ENCODE results near the gene ZNF581. TPM values are rescaled to one million over a fixed set of nuclear protein-coding genes. Genes with fewer than 3 reads are reported as not detected.

The ZNF581 gene
- total RNA-seq, 1 experiment from 2014 or later, result 64.7 TPM

DNA sequence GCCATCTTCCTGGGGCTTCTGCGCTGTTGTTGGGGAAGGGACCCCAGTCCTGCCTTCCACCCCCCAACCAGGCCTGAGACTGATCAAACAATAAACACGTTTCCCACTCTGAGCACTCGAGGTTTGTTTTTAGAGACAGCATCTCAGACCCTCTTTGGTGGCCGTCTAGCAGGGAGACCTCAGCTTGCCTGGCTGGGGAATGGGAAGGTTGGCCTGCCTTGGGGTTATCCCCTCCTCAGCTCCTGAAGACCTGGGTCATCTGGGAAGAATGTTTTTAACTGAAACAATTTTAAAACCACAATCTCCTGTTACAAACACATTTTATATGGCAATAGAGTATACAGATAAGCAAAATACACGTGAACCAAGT, 2.0 kb downstream of the ZNF581 start:
- DNase-seq, result no peak
- H3K36me3 ChIP-seq (replicated peaks; ENCODE audit: control insufficient read depth, insufficient read depth, low read length), result peaks cover 10% of the 10 kb centered on the region
- no peaks in the 10 kb centered on the region for H3K27me3 ChIP-seq (ENCODE audit: control insufficient read depth, insufficient read depth, low read length)
- H3K4me3 ChIP-seq (ENCODE audit: insufficient read depth, low read depth, low read length), result no peak overlapping the region

DNA sequence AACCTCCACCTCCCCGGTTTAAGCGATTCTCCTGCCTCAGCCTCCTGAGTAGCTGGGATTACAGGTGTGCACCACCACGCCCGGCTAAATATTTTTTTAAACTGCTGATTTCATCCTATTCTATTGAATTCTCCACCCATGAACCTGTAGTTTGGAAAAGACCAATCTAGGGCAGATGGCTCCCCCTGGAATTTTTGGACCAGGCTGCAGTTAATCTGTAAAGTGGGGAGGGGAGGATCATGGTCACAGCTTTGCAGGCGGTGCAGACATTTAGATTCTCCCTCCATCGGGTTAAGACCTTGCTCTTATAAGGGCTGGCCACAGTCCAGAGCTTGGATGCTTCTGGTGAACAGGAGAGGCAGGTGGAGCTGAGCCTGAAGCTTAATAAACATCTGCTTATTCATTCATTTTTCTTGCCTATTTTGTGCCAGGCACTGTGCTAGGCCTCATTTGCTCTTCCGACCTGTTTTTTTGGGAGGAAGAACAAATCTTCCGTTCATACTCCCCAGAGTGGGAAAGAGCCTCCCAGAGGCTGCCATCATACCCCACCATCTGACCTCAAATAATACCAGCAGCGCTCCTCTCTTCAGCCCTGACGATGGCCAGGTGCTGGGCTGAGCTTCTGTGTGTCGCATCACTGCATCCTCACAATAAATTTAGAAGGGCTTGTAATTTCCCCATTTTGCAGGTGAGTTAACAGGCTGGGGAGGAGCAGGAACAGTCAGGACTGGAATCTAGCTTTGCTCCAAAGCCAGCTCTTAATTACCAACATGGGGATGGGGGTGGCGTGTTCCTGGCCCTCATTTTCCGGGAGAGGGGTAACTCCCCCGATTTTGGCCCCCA, 3.7 kb downstream of the ZNF581 start:
- Histone ChIP-seq H3K36me3 (replicated peaks; ENCODE audit: control insufficient read depth, insufficient read depth, low read length) (peaks cover 10% of the 10 kb centered on the region), H3K27me3 (ENCODE audit: control insufficient read depth, insufficient read depth, low read length) (no peaks in the 10 kb centered on the region), H3K4me3 (ENCODE audit: insufficient read depth, low read depth, low read length) (peak overlapping the region; percentile 81)
- peak; percentile 66 for DNase-seq

DNA sequence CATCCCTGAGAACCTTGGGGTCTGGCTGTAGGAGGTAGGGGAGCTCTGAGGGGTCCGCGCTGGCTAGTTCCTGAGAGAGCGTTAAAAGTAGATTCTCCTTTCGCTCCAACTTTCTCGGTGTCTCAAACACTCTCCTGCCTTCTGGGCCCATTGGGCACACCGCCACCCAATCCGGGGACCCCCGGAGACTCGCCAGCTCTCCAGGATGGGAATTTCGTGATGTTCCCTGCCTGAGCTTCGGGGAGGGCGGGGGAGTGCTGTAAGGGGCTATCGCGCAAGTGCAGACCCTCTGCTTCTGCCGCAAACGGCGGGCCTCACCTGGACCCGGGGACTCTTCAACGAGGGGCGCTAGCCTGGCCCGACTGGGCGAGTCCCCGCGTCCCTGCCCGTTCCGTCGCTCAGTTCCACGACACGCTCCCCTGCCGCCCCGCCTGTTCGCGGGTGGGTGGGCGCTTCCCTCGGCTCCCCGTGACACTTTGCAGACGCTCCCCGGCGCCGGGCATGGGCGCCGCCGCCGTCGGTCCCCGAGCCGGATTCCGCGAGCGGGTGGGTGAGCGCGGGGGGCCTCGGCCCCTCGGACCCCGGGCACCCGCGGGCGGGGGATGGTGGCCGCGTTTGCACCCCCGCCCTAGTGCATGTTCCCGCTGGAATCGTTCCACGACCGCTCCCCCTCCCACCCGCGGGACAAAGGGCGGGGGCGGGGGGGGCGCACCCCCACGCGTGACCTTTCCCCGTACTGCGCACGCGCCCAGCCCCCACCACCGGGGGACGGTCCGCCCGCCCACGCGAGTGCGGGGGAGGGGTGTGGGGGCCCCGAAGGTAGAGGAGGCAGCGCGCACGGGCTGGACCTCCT, 4.5 kb downstream of the ZNF581 start, which contains the start of gene CCDC106:
Gene CCDC106 (plus strand): TSS at position 481 of the 853 bp plus-strand sequence. CDS start 835 bp downstream, outside the sequence.
- DNase-seq, result peak; percentile 94
- H3K4me3 ChIP-seq (ENCODE audit: insufficient read depth, low read depth, low read length), result peak within 1 kb of the TSS; percentile 81
- peaks cover 10% of the 10 kb centered on the region for H3K36me3 ChIP-seq (replicated peaks; ENCODE audit: control insufficient read depth, insufficient read depth, low read length)
- H3K27me3 ChIP-seq (ENCODE audit: control insufficient read depth, insufficient read depth, low read length), result no peaks in the 10 kb centered on the region

DNA sequence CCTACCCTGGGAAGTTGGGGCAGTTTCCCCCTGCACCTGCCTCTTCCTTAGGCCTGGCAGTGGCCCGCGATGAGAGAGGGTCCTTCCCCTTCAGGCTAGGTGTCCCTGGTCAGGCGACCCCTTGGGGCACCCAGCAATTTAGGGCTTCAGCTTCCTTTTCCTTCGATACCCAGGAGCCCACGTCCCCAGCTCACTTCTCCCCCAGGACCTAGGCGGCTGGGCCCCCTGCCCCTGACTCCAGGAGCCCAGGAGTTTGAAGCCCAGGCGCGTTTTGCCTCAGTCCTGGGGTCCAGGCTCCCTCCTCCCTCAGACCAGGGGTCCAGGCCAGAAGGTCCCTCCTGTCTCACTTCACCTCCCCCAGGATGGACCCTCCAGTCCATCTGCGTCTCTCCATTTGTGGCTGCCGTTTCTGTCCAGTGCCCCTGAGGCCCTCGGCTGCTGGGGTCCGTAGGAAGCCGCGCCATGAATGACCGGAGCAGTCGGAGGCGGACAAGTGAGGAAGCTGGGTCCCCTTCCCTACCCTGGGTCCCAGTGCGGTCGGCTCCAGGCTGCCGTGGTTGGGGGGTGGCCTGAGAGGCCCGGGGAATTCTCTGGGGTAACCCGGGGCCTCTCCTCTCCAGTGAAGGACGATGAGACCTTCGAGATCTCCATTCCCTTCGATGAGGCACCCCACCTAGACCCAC, 5.3 kb downstream of the ZNF581 start:
- H3K27me3 ChIP-seq (ENCODE audit: control insufficient read depth, insufficient read depth, low read length), result no peaks in the 10 kb centered on the region
- H3K4me3 ChIP-seq (ENCODE audit: insufficient read depth, low read depth, low read length), result peak overlapping the region; percentile 81
- peaks cover 10% of the 10 kb centered on the region for H3K36me3 ChIP-seq (replicated peaks; ENCODE audit: control insufficient read depth, insufficient read depth, low read length)
- DNase-seq, result peak; percentile 80

DNA sequence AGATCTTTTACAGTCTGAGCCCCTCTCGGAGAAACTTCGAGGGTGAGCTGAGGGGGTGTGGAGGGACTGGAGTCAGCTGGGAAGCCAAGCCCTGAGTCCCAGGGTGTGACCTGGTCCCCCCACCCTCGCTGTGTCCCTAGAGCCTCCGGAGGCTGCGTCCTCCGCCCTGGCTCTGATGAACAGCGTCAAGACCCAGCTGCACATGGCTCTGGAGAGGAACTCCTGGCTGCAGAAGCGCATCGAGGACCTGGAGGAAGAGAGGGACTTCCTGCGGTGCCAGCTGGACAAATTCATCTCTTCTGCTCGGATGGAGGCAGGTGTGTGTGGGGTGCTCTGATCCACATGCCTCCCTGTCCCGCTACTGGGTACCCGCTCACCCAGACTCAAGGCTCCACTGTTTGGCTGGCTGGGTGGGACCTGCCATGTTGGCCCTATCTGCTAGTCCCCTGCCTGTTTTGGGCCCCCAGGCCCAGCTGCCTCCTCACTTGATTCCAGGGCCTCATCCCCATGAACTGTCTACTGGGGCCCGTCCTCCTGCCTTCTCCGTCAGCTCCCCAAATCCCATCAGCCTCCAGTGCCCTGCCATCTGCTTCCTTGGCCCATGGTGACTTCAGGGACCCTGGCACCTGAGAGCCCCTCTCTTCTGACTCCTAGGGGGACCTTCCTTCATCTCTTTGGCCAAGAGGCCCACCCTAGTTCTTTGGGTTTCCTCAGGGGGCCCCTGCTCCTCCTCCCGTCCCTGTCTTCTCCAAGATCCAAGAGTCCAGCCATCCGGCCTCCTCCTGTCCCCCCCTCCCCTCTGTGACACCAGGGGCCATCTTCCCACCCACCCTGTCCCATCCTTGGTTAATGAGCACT, 6.0 kb downstream of the ZNF581 start:
- no peak overlapping the region for H3K4me3 ChIP-seq (ENCODE audit: insufficient read depth, low read depth, low read length)
- H3K27me3 ChIP-seq (ENCODE audit: control insufficient read depth, insufficient read depth, low read length), result no peaks in the 10 kb centered on the region
- peak; percentile 42 for DNase-seq
- peaks cover 10% of the 10 kb centered on the region for H3K36me3 ChIP-seq (replicated peaks; ENCODE audit: control insufficient read depth, insufficient read depth, low read length)

DNA sequence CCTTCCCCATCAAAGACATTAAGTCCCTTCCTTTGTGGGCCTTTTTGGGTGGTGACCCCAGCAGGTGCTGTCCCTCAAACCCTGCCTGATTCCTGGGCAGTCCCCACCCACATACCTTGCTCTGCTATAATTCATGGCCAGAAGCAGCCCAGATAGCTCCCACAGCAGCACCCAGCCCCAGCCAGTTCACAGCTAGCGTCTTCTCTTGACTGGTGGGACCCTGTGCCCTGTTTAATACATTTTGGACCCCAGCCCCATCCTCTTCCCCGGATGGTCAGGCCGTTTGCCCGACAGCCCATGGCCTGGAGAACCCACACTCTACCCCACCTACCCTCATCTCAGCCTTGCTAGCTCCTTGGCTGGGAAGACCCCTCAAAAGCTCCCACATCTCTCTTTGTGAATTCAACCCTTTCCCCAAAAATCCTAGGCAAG, 6.7 kb downstream of the ZNF581 start:
- Histone ChIP-seq H3K27me3 (ENCODE audit: control insufficient read depth, insufficient read depth, low read length) (no peaks in the 10 kb centered on the region), H3K36me3 (replicated peaks; ENCODE audit: control insufficient read depth, insufficient read depth, low read length) (peaks cover 5% of the 10 kb centered on the region), H3K4me3 (ENCODE audit: insufficient read depth, low read depth, low read length) (no peak overlapping the region)
- no peak for DNase-seq

DNA sequence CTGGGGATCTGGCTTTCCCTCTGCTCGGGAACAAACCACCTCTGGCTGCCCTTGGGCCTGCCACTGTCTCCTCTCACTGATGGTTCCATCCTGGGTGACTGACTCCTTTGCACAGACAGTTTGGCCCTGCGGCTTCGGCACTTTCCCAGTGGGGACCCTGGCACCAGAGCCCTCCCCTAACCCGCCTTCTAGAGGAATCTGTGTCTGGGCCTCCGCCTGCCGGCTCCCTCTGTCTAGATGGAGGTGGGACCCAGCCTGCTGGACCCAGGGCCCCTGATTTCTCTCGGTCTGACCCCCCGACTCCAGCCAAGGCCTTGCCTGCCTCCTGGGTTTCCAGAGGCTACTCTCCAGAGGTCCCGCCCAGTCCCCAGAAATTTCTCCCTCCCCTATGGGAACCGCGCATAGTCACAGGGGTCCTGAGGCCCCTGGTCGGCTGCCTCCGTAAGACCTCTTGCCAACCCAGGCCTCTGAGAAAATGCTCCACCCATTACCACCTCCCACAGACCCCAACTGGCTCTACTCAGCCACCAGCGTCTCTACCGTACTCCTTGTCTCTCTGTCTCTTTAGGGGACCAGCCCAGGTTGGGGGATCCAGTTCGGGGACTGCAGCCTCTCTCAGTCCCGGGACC, 7.3 kb downstream of the ZNF581 start:
- Histone ChIP-seq H3K4me3 (ENCODE audit: insufficient read depth, low read depth, low read length) (no peak overlapping the region), H3K36me3 (replicated peaks; ENCODE audit: control insufficient read depth, insufficient read depth, low read length) (no peaks in the 10 kb centered on the region; the same call in 1 of the 2 replicates), H3K27me3 (ENCODE audit: control insufficient read depth, insufficient read depth, low read length) (no peaks in the 10 kb centered on the region)
- DNase-seq, result peak; percentile 25

DNA sequence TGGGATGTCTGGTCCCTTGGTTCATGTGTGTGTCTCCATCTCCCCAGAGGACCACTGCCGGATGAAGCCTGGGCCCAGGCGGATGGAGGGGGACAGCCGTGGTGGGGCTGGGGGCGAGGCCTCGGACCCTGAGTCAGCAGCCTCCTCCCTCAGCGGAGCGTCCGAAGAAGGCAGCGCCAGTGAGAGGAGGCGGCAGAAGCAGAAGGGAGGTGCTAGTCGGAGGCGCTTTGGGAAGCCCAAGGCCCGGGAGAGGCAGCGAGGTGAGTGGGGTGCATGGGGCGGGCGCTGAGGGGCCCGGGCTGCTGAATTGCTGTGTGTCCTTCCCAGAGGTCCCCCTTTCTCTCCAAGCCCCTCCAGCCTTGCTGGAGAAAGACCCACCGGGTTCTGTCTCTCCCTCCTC, 7.8 kb downstream of the ZNF581 start:
- H3K36me3 ChIP-seq (replicated peaks; ENCODE audit: control insufficient read depth, insufficient read depth, low read length), result no peaks in the 10 kb centered on the region; the same call in 1 of the 2 replicates
- no peaks in the 10 kb centered on the region for H3K27me3 ChIP-seq (ENCODE audit: control insufficient read depth, insufficient read depth, low read length)
- DNase-seq, result no peak
- H3K4me3 ChIP-seq (ENCODE audit: insufficient read depth, low read depth, low read length), result no peak overlapping the region

DNA sequence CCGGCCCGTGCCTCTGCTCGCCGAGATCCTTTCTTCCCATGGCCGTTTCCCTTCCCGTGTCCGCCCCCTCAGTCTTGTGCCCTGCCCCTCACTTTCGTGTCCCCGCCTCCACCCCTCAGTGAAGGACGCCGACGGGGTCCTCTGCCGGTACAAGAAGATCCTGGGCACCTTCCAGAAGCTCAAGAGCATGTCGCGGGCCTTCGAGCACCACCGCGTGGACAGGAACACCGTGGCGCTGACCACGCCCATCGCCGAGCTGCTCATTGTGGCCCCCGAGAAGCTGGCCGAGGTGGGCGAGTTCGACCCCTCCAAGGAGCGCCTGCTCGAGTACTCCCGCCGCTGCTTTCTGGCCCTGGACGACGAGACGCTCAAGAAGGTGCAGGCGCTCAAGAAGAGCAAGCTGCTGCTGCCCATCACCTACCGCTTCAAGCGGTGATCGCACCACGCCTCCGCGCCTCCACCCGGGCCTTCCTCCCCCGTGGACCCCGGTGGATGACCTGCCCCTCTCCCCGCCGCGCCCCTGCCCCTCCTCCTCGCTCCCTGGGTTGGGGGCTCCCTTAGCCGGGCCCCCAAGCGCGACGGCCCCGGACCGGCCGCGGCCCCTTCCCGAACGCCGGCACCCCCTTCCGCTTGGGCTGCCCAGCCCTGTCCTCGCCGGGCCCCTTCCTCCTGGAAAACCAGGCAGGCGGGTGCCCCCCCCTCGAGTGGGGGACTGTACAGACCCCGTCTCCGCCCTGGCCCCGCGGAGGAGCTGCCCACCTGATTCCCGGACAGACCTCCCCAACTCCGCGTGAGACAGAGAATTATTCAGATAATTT, 9.1 kb downstream of the ZNF581 start:
- no peaks in the 10 kb centered on the region; the same call in 1 of the 2 replicates for H3K36me3 ChIP-seq (replicated peaks; ENCODE audit: control insufficient read depth, insufficient read depth, low read length)
- DNase-seq, result peak; percentile 57
- peak overlapping the region; percentile 45 for H3K4me3 ChIP-seq (ENCODE audit: insufficient read depth, low read depth, low read length)
- no peaks in the 10 kb centered on the region for H3K27me3 ChIP-seq (ENCODE audit: control insufficient read depth, insufficient read depth, low read length)

DNA sequence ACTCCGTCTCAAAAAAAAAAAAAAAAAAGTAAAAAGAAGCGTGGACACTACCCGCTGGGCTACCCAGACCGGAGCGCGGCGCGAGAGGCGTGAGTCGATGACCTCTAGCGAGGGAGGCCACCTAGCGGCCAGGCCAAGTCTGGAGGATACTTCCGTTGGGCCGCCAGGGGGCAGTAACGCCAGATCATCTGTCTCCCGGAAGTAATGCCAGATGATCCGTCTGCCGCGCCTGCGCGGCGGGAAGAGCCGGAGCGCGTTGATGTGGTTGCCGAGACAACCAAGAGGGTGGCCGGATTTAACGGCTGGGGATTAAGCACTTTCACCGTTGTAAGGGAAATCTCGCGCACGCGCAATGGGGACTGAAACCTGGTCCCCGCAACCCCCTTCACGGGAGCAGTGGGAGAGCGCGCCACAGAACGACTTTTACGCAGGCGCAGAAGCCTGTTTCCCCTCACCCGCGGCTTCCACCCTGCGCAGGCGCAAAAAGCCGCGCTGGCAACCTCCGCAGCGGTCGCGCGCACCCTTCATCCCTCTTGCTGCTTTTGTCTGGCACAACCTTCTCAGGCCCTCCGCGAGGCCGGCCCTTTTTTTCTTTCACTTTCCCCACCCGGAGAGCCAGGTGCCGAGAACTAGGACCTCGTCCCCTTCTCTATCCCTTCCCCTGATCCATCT, 10.3 kb downstream of the ZNF581 start:
- H3K36me3 ChIP-seq (replicated peaks; ENCODE audit: control insufficient read depth, insufficient read depth, low read length), result peaks cover 2% of the 10 kb centered on the region
- DNase-seq, result peak; percentile 97
- no peaks in the 10 kb centered on the region for H3K27me3 ChIP-seq (ENCODE audit: control insufficient read depth, insufficient read depth, low read length)
- H3K4me3 ChIP-seq (ENCODE audit: insufficient read depth, low read depth, low read length), result peak overlapping the region; percentile 100

DNA sequence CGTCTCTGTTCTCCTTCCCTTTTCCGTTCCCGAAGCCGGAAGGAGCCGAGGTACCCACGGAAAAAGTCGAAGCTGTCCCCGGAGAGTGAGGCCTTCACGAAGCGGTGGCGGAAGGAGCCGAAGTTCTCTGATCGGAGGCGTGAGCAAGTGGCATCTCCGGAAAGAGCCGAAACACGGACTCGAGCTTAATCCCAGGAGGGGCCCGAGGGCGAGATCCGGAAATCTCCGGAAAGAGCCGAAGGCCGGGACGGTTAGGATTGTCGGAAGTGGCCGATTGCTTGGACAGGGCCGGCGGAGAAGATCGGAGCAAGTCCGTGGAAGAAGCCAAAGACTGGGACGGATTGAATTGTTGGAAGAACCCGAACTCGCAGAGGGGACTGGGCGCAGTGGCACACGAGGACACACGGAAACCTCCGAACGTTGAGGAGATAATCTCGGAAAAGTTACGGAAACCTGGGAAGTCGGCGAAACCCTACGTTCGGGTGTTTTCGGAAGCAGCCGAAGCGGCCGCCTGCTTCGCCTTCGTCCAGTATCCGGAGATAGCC, 10.9 kb downstream of the ZNF581 start:
- DNase-seq, result peak; percentile 95
- Histone ChIP-seq H3K27me3 (ENCODE audit: control insufficient read depth, insufficient read depth, low read length) (no peaks in the 10 kb centered on the region), H3K36me3 (replicated peaks; ENCODE audit: control insufficient read depth, insufficient read depth, low read length) (peaks cover 3% of the 10 kb centered on the region)

More for the DNA sequence above, 10.9 kb downstream of the ZNF581 start:
- peak overlapping the region; percentile 100 for H3K4me3 ChIP-seq (ENCODE audit: insufficient read depth, low read depth, low read length)
